ENCODE measurements around the gene LRIT3.

The LRIT3 gene

GRCh38 chr4:109912706-109913595, 65.0 kb downstream of the LRIT3 start, which contains the start of gene EGF:
Gene EGF, plus strand, starts transcription at chr4:109912883. Its CDS starts 453 bp downstream, at chr4:109913336.
- DNase-seq, result peak; percentile 3

DNA sequence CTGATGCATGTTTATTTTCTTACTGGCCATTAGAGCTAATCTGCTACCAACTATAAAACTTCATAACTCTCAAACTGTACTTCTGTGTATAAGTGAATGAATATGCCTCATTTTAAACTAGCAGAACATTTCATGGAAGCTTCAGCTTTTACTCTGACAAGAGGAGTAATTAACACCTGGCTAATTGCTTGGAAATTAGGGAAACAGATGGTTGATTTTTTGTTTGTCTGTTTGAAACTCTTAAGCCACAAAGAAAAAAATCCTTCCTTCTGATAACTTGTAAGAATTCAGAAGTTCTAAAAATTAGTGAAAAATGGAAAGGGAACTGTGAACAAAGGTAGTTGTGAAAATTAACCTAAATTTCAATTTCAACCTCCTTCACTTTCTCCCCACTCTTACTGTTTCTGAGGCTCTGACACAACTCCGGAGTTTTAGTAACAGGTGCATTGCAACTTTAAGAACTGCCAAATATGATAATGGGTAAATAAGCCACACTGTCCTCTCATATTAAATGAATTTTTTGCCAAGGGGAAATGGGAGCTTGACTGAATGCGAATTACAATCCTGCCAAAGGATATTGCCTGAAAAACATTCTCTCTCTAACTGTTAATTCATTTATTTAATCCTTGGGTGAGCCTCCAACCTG, 65.8 kb downstream of the LRIT3 start:
- DNase-seq, result no peak

- no peak for DNase-seq
These were observed 66.4 kb downstream of the LRIT3 start for GRCh38 chr4:109914322-109914721.

GRCh38 chr4:109915385-109916026, 67.6 kb downstream of the LRIT3 start:
- no peak for DNase-seq

DNA sequence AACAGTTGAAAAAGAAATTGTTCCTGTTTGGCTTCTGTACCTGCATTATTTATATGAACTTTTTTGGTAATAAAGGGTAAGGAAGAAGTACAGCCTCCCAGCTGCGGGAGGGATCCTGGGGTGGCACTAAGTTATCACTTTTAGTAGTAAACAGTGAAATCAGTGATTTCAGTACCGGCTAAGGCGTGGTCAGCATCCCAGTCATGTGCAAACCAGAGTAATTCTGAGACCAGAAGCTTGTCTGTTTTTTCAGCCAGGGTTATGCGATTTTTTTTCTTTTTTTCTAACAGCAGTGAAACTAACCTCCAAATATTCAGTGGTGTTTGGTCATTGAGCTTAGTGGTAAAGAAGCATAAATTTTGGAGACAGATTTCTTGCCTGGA, 68.1 kb downstream of the LRIT3 start:
- no peak for DNase-seq

- no peak for DNase-seq
These were observed 73.5 kb downstream of the LRIT3 start for GRCh38 chr4:109921384-109921808.

All from midbrain (tissue), 1 donor.